GM21717 (cell line): Measurements from ENCODE around the gene GABBR1.
"Not testable (repeated sequence)": the region's sequence is repeated elsewhere in the genome, so short reads cannot be mapped to it uniquely, and the experiment has no call there.

Experiments used
- ATAC-seq: cut with Tn5 transposase; IDR thresholded peaks from one replicate; pipeline ENCODE4 v1.9.1; 2021; ENCODE audit warnings: mild to moderate bottlenecking, moderate library complexity; ENCODE audit not compliant: unreplicated experiment

The GABBR1 gene

DNA sequence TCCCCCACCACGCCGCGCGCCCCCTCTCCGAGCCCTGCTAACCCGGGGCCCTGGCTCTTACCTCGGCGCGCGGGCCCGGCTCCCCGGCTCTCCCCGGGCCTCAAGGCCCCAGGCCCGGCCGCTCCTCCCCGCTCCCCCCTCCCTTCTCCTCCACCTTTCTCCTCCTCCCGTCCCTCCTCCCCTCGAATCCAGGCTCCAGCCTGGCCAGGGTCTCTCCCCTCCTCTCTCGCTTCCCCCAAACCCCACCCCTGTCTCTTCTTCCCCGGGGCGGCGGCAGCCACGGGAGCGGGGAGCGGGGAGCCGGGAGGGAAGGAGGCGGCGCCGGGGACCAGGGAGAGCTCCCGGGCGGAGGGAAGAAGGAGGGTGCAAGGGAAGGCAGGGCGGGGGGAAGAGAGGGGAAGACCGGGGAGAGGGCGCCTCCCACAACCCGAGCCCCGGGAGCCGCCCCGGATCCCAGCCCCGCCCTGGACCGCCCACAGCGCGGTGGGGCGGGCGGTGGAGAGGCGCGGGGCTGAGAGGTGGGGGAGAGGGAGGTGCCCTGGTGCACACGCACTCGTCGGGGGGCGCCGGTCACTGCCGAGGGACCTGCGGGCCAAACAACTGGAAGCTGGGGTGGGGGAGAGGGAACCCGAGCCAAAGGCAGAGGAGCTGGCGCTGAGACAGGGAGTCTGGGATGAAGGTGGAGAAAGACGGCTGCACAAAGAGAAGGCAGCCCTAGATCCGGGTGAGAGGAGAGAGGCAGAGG is at the start of gene GABBR1:
Gene GABBR1, minus strand, starts transcription at position 395 of the 745 bp plus-strand sequence. CDS start 798 bp downstream, outside the sequence.
- peak; percentile 73 for ATAC-seq

DNA sequence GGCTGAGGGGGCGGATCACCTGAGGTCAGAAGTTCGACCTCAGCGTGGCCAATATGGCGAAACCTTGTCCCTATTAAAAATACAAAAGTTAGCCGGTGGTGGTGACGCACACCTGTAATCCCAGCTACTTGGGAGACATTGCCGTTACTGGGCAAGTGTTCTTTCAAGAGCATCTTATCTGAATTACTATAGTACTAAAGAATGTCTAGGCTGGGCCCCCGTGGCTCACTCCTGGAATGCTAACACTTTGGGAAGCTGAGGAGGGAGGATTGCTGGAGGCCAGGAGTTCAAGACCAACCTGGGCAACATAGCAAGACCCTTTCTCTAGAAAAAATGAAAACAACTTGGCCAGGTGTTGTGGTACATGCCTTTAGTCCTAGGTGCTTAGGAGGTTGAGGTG is 48.8 kb upstream of the GABBR1 start:
- no peak for ATAC-seq

DNA sequence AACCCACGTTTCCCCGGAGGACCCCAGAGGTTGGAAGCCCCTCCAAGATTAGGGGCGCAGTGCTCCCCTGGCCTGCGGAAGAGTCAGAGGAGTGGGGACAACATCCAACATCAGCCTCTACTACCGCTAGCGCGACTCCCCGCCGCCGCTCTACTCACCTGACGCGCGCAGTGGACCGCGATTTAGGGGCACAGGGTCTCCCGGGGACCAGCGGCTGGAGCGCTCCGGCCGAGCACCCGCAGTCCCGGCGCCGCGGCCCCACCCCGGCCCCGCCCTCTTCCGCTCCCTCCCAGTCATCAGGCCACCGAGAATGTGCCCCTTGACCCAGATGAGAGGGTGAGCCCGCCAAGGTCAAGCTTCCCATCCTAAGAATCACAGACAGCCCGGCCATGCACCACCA is 47.9 kb upstream of the GABBR1 start, which contains the start of gene ZFP57:
Gene ZFP57, minus strand, starts transcription at position 249 of the 400 bp plus-strand sequence. CDS start 4,149 bp downstream, outside the sequence.
- ATAC-seq = no peak

DNA sequence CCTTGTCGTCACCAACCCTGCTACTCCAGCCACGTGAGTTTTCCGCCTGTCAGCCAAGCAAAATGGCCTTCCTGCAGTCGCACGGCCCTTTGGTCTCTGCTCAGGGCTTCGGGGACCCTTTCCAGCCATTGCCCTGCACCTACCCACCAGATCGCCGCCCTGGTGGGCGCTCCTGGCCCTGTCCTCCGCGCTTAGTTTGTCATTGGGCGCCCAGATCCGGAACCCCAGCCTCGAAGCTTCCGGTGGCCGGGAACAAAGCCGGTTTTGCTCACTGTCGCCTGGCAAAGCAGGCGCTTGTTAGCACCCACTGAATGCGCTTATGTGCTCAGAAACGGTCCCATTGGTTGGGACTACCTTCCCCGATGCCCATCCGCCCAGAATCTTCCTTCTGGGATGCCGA is 47.4 kb upstream of the GABBR1 start:
- ATAC-seq = no peak

DNA sequence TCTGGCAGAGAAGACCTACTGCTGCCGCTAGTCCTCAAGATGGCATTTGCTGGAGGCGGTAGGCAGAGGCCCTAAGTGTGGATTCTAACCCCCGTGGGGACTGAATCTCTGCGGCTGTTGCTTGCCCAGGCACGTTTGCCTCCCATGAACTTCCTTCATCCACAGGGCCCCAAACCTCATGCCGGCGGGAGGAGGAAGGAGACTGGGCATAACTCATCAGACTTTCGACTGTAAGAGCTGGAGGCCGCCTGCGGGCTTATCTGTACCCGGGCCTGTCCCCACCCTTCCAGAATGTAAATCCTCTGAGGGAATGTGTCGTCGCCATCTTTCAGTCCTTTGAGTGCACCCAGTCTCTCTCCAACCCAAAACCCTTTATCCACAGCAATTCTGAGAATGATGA is 47.0 kb upstream of the GABBR1 start:
- no peak for ATAC-seq

DNA sequence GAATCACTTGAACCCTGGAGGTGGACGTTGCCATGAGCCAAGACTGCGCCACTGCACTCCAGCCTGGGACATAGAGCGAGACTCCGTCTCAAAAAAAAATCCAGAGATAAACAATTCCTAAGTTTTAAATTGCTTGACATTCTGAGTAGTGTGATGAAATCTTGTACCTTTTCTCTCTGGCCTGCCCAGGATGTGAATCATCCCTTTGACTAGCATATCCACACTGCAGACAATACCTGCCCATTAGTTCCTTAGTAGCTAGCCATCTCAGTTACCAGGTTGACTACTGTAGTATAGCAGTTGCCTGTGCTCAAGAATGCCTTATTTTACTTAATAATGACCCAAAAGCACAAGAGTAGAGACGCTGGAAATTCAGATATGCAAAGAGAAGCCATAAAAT is 45.1 kb upstream of the GABBR1 start:
- ATAC-seq = no peak

DNA sequence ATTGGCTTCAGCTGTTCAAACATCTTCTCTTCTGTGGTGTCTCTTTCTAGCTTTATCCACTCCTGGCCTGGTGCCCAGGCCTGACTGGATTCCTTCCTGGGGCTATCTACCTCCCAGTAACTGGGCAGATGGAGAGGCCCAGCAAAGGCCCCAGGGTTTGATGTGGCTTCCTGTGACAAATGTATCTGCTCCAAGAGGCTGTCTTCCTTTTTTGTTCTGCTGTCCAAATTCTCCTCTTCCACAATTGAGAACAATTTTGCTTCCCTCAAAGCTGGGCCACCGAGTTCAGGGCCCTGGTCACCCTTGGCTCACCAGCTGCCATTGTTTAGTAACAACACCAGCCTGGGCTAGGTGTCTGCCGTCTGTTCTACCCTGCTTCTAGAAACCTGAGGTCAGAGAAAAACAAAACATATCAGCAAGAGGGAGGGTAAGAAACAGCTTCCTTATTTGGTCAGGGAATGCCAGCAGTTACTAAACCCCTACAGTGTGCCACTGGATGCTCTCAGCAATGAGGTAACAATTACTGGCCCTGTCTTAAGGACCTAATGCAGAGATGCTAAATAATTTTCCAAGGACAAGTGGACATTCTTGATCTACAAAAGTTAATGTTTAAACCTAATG is 44.1 kb upstream of the GABBR1 start:
- no peak for ATAC-seq

DNA sequence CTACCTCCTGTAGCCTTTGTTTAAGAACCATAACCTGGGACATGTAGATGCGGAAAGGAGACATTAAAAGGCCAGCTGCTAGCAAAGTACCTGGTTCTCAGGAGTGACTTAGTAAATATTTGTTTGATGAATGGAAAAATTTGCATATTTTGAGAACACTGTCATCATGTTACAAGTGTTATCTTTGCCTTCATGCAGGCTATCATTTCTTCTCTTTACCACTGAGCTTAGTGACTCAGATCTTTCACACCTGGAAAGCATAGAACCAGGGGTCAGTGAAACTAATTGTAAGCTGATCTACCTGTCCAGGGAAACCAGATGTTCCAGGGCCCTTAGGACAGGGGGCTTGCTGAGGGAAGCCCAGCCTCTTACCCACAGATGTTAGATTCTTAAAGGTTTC is 42.6 kb upstream of the GABBR1 start:
- ATAC-seq = no peak

DNA sequence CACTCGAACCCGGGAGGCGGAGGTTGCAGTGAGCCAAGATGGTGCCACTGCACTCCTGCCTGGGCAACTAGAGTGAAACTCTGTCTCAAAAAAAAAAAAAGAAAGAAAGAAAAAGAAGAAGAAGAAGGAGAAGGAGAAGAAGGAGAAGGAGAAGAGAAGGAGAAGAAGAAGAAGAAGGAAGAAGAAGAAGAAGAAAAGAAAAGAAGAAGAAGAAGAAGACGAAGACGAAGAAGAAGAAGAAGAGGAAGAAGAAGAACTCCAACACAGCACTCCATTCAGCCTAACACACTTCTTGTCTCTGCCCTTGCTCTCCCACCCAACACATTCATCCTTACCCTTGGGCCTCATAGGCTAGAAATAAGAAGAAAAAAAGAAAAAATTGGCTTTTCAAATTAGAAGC is 41.0 kb upstream of the GABBR1 start:
- ATAC-seq = no peak

DNA sequence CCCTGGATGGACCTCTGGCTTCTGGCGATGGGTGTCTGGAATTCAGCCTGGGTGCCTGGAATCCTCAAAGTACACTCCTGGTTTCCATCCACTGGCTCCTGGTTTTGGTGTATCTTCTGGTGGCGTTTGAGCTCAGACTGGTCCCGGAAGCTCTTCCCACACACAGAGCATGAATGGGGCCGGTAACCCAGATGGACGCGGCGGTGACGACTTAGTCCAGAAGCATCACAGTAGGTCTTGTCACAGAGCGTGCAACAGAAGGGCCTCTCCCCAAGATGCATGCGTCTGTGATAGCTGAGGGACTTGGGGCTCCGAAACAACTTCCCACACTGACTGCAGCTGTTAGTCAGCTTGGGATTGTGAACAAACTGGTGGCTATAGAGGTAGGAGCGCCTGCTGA is 40.2 kb upstream of the GABBR1 start:
- ATAC-seq = no peak

DNA sequence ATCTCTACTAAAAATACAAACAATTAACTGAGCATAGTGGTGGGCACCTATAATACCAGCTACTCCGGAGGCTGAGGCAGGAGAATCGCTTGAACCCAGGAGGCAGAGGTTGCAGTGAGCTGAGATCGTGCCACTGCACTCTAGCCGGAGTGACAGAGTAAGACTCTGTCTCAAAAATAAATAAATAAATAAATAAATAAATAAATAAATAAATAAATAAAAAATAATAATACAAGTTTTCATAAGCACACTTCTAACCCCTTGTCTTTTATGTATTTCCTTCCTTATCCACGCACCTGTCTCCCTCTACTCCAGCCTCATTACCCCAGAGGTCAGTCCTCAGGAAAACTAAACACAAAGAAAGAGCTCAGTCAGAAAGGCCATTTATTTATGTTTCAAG is 39.1 kb upstream of the GABBR1 start:
- ATAC-seq = not testable (repeated sequence)

DNA sequence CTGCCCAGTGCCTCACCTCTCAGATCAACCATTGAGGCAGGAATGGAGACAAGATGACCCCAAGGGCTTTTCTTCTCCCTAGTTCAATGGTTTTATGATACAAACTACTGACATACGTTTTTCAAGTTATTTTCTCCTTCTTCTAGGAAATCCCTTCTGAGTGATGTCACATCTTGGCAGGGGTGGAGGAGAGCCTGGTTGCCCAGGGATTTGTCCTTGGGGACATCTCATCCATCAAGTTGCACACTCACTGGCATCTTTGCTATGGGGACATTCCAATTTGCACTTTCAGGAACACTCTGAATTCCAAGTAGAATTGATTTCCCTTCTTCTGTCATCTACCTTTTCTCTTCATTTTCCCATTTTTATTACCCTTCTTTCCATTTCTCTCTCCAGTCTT is 38.0 kb upstream of the GABBR1 start:
- no peak for ATAC-seq

DNA sequence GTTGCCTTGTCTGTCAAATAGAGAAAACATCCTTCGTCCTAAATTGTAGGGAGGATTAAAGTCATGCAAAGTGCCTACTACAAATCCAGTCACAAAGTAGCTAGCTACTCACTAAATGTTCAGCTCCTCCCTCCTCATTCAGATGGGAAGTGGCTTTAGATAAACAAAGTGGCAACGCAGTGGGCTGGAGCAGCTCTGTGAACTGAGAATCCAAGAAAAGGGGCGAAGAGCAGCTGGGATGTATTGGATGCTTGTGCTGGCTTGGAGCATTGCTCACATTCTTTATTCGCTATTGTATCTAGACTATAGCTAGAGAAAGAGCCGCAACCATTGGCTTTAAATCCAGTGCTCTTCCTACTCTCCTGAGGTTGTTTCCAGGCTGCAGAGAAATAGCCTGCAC is 34.2 kb upstream of the GABBR1 start:
- ATAC-seq = no peak

DNA sequence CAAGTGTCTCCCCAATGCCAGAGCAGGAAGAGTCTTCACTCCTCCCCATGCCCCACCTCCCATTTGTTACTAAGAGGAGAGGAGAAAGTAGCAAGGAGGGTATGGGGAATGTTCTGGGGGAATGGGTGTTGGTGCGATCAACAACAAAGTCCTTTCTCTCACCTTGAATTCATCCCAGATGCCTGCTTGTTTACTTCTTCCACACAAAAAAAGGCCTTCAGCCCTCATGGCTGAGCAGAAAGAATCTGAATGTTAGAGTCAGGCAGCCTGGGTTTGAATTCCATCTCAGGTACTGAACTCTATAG is 33.8 kb upstream of the GABBR1 start:
- no peak for ATAC-seq

DNA sequence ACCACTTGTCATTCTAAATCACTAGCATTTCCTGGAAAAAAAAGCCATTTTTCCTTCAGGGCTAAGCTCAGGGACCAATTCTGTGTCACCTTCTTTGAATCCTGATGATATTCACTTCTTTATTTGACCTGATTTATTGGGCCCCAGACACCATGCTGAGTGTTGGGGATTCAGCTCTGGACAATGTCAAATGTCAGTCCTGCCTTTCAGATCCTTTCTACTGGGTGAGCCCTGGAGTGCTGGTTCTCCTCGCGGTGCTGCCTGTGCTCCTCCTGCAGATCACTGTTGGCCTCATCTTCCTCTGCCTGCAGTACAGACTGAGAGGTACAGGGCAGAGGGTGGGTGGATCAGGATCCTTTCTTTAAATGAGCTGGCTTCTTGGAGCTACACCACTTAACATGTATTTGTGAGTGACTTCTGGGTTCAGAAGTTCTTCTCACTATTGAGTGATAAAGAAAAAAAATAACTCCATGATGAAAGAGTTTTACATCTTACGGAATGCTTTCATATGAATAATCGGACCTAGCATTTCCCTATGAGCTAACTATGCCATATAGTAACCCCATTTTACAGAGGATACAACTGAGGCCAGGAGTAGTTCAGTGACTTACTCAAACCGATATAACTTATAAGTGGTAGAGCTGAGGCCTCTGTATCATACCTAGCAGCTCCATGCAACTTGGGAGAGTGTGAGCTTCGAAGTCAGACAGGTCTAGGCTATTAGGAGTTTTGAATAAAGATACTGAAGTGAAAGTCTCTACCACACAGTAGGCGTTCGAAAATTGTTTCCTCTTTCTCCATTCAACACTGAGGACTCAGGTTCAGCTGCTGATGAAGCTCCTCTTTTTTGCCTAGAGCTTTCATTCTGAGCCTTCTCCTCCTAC is 33.2 kb upstream of the GABBR1 start:
- ATAC-seq = no peak

DNA sequence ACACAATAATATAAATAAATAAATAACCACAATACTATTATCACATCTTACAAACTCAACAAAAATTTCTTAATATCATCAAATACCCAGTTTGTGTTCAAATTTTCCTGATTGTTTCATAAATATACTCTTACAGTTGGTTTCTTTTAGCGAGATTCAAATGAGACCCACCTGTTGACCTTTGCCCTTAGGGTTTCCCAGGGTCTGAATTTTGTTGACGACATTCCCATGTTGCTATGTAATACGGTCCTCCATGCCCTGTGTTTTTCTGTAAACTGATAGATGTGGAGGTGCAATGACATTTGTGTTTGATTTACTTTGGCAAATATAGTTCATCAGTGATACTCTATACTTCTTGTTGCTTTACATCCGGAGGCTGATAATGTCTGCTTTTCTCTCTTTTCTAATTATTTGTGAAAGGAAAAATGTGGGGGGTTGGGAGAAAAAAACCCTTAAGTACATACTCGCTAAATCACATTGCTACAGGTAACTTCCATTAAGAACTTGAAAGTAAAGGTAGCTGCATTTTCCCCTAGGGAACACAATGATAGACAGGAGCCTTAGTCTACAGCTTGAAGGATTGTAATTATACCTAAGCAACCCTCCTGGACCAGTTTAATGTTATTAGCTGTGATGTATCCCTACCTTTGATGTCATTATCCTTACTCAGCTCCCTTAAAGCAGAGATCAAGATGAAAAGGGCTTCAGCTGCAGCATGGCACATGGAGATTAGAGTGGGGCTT is 30.5 kb upstream of the GABBR1 start:
- no peak for ATAC-seq

DNA sequence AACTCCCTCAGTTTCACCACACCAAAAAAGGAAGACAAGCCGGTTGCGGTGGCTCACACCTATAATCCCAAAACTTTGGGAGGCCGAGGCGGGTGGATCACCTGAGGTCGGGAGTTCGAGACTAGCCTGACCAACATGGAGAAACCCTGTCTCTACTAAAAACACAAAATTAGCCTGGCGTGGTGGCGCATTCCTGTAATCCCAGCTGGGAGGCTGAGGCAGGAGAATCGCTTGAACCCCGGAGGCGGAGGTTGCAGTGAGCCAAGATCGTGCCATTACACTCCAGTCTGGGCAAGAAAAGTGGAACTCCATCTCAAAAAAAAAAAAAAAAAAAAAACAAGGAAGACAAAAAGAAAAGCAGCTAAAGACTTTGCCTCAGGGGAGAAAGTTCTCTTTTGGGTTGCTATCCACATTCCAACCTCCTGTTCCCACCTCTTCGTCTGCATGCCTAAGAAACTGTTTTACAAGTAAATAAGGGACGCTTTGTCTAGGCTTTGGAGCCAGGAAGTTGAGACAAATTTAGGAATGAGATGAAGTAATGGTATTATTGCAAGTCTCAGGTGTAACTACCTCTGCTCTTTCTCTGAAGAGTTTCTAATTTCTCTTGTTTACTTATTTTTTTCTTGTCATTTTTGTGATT is 28.6 kb upstream of the GABBR1 start:
- ATAC-seq = not testable (repeated sequence)

DNA sequence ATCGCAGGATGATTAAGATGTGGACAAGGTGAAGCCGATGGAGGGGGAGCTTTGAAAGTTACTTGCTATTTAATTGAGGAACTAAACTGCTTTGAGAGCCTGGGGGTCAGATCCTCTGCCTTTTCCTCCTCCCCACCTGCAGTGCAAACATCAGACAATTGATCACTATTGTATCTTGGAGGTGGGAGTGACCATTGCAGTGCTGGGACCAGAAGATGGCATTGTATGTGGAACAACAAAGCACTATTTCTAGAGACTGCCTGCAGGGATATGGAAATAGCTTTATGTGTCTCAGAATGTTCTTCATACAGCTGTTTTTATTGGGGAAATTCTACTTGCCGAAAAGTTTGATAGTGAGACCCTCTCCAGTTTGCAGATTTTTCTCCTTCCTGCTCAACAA is 28.1 kb upstream of the GABBR1 start:
- no peak for ATAC-seq

DNA sequence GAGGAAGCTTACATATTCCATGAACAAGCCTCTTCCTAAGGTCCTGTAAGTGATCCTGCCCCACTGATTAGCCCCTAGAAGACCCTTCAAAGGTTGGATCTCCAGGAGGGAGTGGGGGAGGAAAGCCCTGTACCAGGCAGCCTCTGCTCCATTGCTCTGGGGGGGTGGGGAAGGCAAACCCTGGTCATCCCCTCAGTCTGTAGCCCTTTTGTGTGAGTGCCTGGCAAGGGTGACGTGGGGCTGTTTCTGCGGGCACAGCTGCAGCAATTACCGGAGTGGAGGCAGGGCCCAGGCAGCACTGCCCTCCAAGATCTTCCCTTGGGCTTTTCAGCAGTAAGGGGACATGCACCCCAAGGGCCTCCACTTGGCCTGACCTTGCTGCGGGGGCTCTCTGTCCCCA is 23.8 kb upstream of the GABBR1 start, which contains the start of gene MOG:
Gene MOG, plus strand, starts transcription at position 295 of the 400 bp plus-strand sequence. CDS start 118 bp downstream, outside the sequence.
- no peak for ATAC-seq

DNA sequence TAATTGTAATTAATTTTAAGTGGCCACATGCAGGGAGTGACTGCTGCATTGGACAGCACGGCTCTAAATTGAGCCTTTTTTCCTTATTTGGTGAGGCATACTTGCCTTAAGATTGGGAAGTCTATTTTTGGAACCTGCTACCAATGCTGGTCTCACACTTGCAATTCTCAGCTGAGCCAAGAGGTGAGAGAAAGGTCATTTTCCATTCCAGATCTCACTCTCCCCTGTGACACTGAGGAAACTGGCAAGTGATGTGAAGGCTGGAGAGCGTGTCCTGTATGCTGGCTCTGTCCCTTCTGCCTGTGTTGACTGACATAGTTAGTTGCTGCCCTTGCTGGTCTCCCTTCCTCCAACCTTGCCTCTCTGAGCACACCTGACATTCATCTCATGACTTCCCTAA is 23.2 kb upstream of the GABBR1 start:
- no peak for ATAC-seq
